HepG2 (cell line): ENCODE results near the gene ABCC10. TPM values are rescaled to one million over a fixed set of nuclear protein-coding genes. Genes with fewer than 3 reads are reported as not detected.
A peak's percentile ranks its signal among the peaks of the same experiment; 100 is the strongest.

ENCODE experiments used
- ATAC-seq: fragments of 200-7000 bp; cut with Tn5 transposase; 3 replicates; pipeline ENCODE4 v1.9.1; 2020; ENCODE audit warnings: mild to moderate bottlenecking, moderate library complexity
- BruUV-seq: library from RNA; stranded (reverse); fragments of 400-500 nt; replicated peaks from 2 replicates; lab custom pipeline; 2021; lab: Mats Ljungman, UMichigan
- CTCF ChIA-PET: fragments of 300-600 bp; formaldehyde crosslinking; extraction: SDS; loops from one replicate; lab custom pipeline; 2021; ENCODE audit warnings: low total read pairs, inconsistent platforms, low intra/inter-chr PET ratio; lab: Yijun Ruan, JAX
- POLR2A ChIA-PET: fragments of 350-600 bp; sonication (Branson Sonifier 250); formaldehyde crosslinking; loops from one replicate; lab custom pipeline; 2020; ENCODE audit warnings: antibody characterized with exemption, inconsistent platforms; lab: Yijun Ruan, JAX
- DNase-seq: peaks from one replicate; pipeline ENCODE4 v3.0.0-alpha.2; 2015; ENCODE audit warnings: low spot score
- FAIRE-seq: peaks from 3 replicates; lab custom pipeline; 2011; peaks lifted over from hg19 to GRCh38; lab: Jason Lieb, UNC
- H2AFZ ChIP-seq: one replicate; pipeline ENCODE4 v1.6.1; 2011; ENCODE audit warnings: low read length, inconsistent platforms
- H3K27ac ChIP-seq: fragments of 300-600 bp; 3 replicates; pipeline ENCODE4 v1.8.0; 2011; ENCODE audit warnings: mixed run types, mild to moderate bottlenecking, mixed read lengths, low read length, inconsistent platforms; ENCODE audit not compliant: insufficient read depth; ENCODE audit errors: extremely low read length
- H3K27me3 ChIP-seq, 2 experiments: fragments of 200-600 bp in 1 of 2; 2 replicates in 1 of 2; 3 replicates in 1 of 2; pipeline versions ENCODE4 v1.6.0 to v1.8.0; 2011; ENCODE audit warnings: low read length in 2 of 2, mild to moderate bottlenecking in 2 of 2, moderate library complexity in 2 of 2, inconsistent platforms in 1 of 2; ENCODE audit not compliant: insufficient read depth in 2 of 2, control insufficient read depth in 1 of 2
- H3K36me3 ChIP-seq, 2 experiments: fragments of 200-600 bp in 1 of 2; replicated peaks in 1 of 2; 2 replicates in 1 of 2; 3 replicates in 1 of 2; pipeline versions ENCODE4 v1.5.1 to v1.8.0; 2011; ENCODE audit warnings: low read length in 2 of 2, inconsistent platforms in 1 of 2; ENCODE audit not compliant: insufficient read depth in 2 of 2, control insufficient read depth in 1 of 2
- H3K4me1 ChIP-seq: 2 replicates; pipeline ENCODE4 v1.5.1; 2012; ENCODE audit warnings: low read length, inconsistent platforms; ENCODE audit not compliant: insufficient read depth
- H3K4me2 ChIP-seq: 2 replicates; pipeline ENCODE4 v1.6.0; 2011; ENCODE audit warnings: low read depth, low read length, inconsistent platforms
- H3K4me3 ChIP-seq, 3 experiments: fragments of 200-600 bp in 1 of 3; sonication (generic), shearing (Covaris generic) in 1 of 3; replicated peaks in 1 of 3; 2 replicates each; pipeline ENCODE4 v1.5.1; 2011 to 2016; ENCODE audit warnings: low read length in 3 of 3, inconsistent platforms in 2 of 3, low read depth in 2 of 3, mild to moderate bottlenecking in 2 of 3, control low read depth in 1 of 3, mixed read lengths in 1 of 3; ENCODE audit not compliant: insufficient read depth in 1 of 3
- H3K79me2 ChIP-seq: one replicate; pipeline ENCODE4 v1.6.1; 2011; ENCODE audit warnings: low read length, inconsistent platforms; ENCODE audit not compliant: insufficient read depth
- H3K9ac ChIP-seq: 2 replicates; pipeline ENCODE4 v1.6.0; 2011; ENCODE audit warnings: mild to moderate bottlenecking, low read depth, low read length, inconsistent platforms; ENCODE audit not compliant: insufficient read depth
- H3K9me3 ChIP-seq: 2 replicates; pipeline ENCODE4 v1.5.1; 2012; ENCODE audit warnings: mild to moderate bottlenecking, low read length
- H4K20me1 ChIP-seq: 2 replicates; pipeline ENCODE4 v1.6.0; 2011; ENCODE audit warnings: inconsistent platforms, mild to moderate bottlenecking, low read length, moderate library complexity; ENCODE audit not compliant: insufficient read depth
- FOSL2 ChIP-seq: sonication (generic); formaldehyde crosslinking; IDR thresholded peaks from 2 replicates; pipeline ENCODE4 v1.4.0; 2020; ENCODE audit warnings: missing genetic modification reagents
- FOXA1 ChIP-seq, 2 experiments: fragments of 450-650 bp in 1 of 2; sonication (generic) in 1 of 2; formaldehyde crosslinking in 1 of 2; IDR thresholded peaks; 2 replicates each; pipeline versions ENCODE4 v1.4.0 to v1.6.1; 2016 to 2020; ENCODE audit warnings: missing genetic modification reagents in 1 of 2
- NFE2L1 ChIP-seq: sonication (generic); formaldehyde crosslinking; IDR thresholded peaks from 2 replicates; pipeline ENCODE4 v1.4.0; 2020; ENCODE audit warnings: missing genetic modification reagents, mild to moderate bottlenecking, borderline replicate concordance
- PLSCR1 ChIP-seq: sonication (generic); formaldehyde crosslinking; IDR thresholded peaks from 2 replicates; pipeline ENCODE4 v1.5.0; 2020; ENCODE audit warnings: missing genetic modification reagents, mild to moderate bottlenecking, borderline replicate concordance
- PPARG ChIP-seq: conservative IDR thresholded peaks from 2 replicates; pipeline ENCODE4 v1.6.1; 2016; ENCODE audit warnings: missing biosample characterization, missing genetic modification reagents
- RFXAP ChIP-seq: sonication (generic); formaldehyde crosslinking; IDR thresholded peaks from 2 replicates; pipeline ENCODE4 v1.4.0; 2020; ENCODE audit warnings: missing genetic modification reagents, borderline replicate concordance
- TBX2 ChIP-seq: sonication (generic); formaldehyde crosslinking; IDR thresholded peaks from 2 replicates; pipeline ENCODE4 v1.5.0; 2020; ENCODE audit warnings: missing genetic modification reagents, mild to moderate bottlenecking, borderline replicate concordance
- TCF7L2 ChIP-seq: IDR thresholded peaks from 2 replicates; pipeline ENCODE4 v1.6.1; 2011; ENCODE audit warnings: mild to moderate bottlenecking, low read depth, low read length, moderate library complexity
- TEAD3 ChIP-seq: optimal IDR thresholded peaks from 2 replicates; pipeline ENCODE3; 2016; ENCODE audit warnings: borderline replicate concordance
- ZBTB39 ChIP-seq: sonication (generic); formaldehyde crosslinking; IDR thresholded peaks from 2 replicates; pipeline ENCODE4 v1.5.0; 2020; ENCODE audit warnings: missing genetic modification reagents
- ZNF274 ChIP-seq: sonication (generic); formaldehyde crosslinking; IDR thresholded peaks from 2 replicates; pipeline ENCODE4 v1.5.1; 2020; ENCODE audit warnings: mild to moderate bottlenecking, missing genetic modification reagents
- ZNF30 ChIP-seq: sonication (generic); formaldehyde crosslinking; IDR thresholded peaks from 2 replicates; pipeline ENCODE4 v1.5.0; 2020; ENCODE audit warnings: mild to moderate bottlenecking, missing genetic modification reagents
- ZNF451 ChIP-seq: sonication (generic); formaldehyde crosslinking; IDR thresholded peaks from 2 replicates; pipeline ENCODE4 v1.5.0; 2020; ENCODE audit warnings: mild to moderate bottlenecking, missing genetic modification reagents
- ZSCAN31 ChIP-seq: sonication (generic); formaldehyde crosslinking; IDR thresholded peaks from 2 replicates; pipeline ENCODE4 v1.5.0; 2020; ENCODE audit warnings: low read depth, mild to moderate bottlenecking, missing genetic modification reagents
- WGBS: methylation state at CpG from one replicate; pipeline ENCODE4 v1.1.6; 2017; ENCODE audit warnings: low lambda C conversion rate; 5-methylcytosine and 5-hydroxymethylcytosine counted together
- in situ Hi-C: cut with HindIII; loops from 2 replicates; pipeline ENCODE4 v1.10.0; 2017; ENCODE audit warnings: low pct_unique_long_range_greater_than_20kb; ENCODE audit not compliant: extremely low pct_ligation_motif_present
- intact Hi-C: fragments of 100-400 bp; cut with micrococcal nuclease; formaldehyde crosslinking; loops from one replicate; pipeline ENCODE4 v1.10.0; 2022; ENCODE audit not compliant: unreplicated experiment
- polyA plus RNA-seq, 8 experiments: library from polyadenylated mRNA; depleted of rRNA in 3 of 8; stranded (reverse) in 7 of 8; unstranded in 1 of 8; fragments of >200 nt; fragmentation: Illumina TruSeq in 4 of 8; extraction: Trizol in 4 of 8; gene quantifications; 2 replicates each; pipeline versions ENCODE4 v1.2.1 to v1.2.3, GENCODE V29; 2011 to 2016; ENCODE audit warnings: low read depth in 4 of 8, missing spikeins in 1 of 8, mixed read lengths in 1 of 8; ENCODE audit not compliant: insufficient read depth in 1 of 8
- total RNA-seq, 5 experiments: library from RNA; depleted of rRNA; stranded (reverse); fragments of >200 nt; fragmentation: Illumina TruSeq; extraction: Trizol; gene quantifications; 2 replicates each; pipeline ENCODE4 v1.2.3, GENCODE V29; 2016; ENCODE audit warnings: low read depth in 1 of 5
- TF ChIP-seq, protein P1 (sequence below), 2 experiments: IDR thresholded peaks; 2 replicates each; pipeline ENCODE4 v1.6.1; 2011 to 2012; ENCODE audit warnings: low read length in 2 of 2, borderline replicate concordance in 1 of 2, low read depth in 1 of 2, mild to moderate bottlenecking in 1 of 2, moderate library complexity in 1 of 2

The ABCC10 gene
- total and polyA plus RNA-seq, 2 of the 13 experiments (the other 11 are each of a cell fraction or from before 2014, with no cell fraction given), result 16.0 to 24.3 TPM

DNA sequence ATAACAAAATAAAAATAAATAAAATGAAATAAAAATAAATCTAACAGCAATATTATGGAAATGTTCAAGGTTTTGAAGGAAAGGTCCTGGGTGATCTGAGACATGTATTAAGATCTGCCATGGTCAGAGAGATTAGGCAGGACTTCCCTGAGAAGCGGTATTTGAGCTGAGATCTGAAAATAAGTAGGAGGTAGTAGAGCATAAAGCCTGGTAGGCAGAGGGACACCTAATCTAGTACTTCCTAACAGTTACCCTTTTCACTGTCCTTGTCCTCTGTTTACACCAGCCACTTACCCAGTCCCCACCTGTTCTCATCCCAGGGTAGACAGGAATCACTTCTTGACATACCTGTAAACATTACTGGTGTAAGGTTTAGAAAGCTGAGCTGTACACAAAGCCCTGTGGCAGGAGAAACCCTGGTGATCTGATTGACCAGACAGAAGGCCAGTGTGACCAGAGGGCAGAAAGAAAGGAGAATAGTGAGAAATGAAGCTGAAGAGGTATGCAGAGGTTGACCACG, 49.6 kb upstream of the ABCC10 start:
- H3K4me2 ChIP-seq, result peak overlapping the region; percentile 59
- peak; percentile 74 for ATAC-seq
- WGBS, result 27% methylated on average over 2 of the region's 2 CpGs
- no TSS peak for BruUV-seq
- ChIA-PET POLR2A (interaction anchor here (1.5 to 1.6 kb wide), 3 partner anchors 8 to 59 kb away, joined by 3 to 8 read pairs (median 5); partner anchors contain the start of genes ABCC10 and ZNF318), CTCF (no interaction called here)
- peaks cover 0 to 17% of the 10 kb centered on the region in 2 experiments; a peak in 2 of 5 replicates for H3K27me3 ChIP-seq
- peaks cover 23% of the 10 kb centered on the region for H3K4me1 ChIP-seq
- no peak overlapping the region for H3K9ac ChIP-seq
- DNase-seq, result peak; percentile 27
- H4K20me1 ChIP-seq, result no peaks in the 10 kb centered on the region
- in situ Hi-C loops, result no loop called here
- H3K27ac ChIP-seq, result peak overlapping the region; percentile 58
- FAIRE-seq, result peak; percentile 50
- H3K9me3 ChIP-seq, result no peaks in the 10 kb centered on the region
- intact Hi-C loops, result no loop called here
- no peaks in the 10 kb centered on the region for H3K79me2 ChIP-seq
- H3K36me3 ChIP-seq, result no peaks in the 10 kb centered on the region
- peak overlapping the region; percentile 87 for H2AFZ ChIP-seq
- H3K4me3 ChIP-seq, result peak overlapping the region in 2 of 3 experiments; percentile 3 to 13; a peak in 1 of 6 replicates
- TF ChIP-seq ZSCAN31 (CRISPR knock-in tag), result no peak
- TF ChIP-seq TBX2 (CRISPR knock-in tag), result no peak
- no peak for TF ChIP-seq FOSL2
- TF ChIP-seq ZNF274 (CRISPR knock-in tag), result no peak
- no peak for TF ChIP-seq TCF7L2
- TF ChIP-seq ZNF451, result no peak
- TF ChIP-seq NFE2L1 (CRISPR knock-in tag), result no peak
- peak; percentile 41 for TF ChIP-seq TEAD3 (CRISPR knock-in tag)
- TF ChIP-seq RFXAP (CRISPR knock-in tag), result 0 out of 2 replicates have a peak, but pooled peaks have one; percentile 24
- no peak for TF ChIP-seq FOXA1 (IDR thresholded peaks at IDR 0.05)
- 0 out of 2 replicates have a peak, but pooled peaks have one; percentile 15 for TF ChIP-seq FOXA1 (CRISPR knock-in tag; IDR thresholded peaks at IDR 0.05)
- no peak for TF ChIP-seq ZNF30 (CRISPR knock-in tag)
- no peak for TF ChIP-seq ZBTB39 (CRISPR knock-in tag)
- TF ChIP-seq, protein P1, sequence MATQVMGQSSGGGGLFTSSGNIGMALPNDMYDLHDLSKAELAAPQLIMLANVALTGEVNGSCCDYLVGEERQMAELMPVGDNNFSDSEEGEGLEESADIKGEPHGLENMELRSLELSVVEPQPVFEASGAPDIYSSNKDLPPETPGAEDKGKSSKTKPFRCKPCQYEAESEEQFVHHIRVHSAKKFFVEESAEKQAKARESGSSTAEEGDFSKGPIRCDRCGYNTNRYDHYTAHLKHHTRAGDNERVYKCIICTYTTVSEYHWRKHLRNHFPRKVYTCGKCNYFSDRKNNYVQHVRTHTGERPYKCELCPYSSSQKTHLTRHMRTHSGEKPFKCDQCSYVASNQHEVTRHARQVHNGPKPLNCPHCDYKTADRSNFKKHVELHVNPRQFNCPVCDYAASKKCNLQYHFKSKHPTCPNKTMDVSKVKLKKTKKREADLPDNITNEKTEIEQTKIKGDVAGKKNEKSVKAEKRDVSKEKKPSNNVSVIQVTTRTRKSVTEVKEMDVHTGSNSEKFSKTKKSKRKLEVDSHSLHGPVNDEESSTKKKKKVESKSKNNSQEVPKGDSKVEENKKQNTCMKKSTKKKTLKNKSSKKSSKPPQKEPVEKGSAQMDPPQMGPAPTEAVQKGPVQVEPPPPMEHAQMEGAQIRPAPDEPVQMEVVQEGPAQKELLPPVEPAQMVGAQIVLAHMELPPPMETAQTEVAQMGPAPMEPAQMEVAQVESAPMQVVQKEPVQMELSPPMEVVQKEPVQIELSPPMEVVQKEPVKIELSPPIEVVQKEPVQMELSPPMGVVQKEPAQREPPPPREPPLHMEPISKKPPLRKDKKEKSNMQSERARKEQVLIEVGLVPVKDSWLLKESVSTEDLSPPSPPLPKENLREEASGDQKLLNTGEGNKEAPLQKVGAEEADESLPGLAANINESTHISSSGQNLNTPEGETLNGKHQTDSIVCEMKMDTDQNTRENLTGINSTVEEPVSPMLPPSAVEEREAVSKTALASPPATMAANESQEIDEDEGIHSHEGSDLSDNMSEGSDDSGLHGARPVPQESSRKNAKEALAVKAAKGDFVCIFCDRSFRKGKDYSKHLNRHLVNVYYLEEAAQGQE (IDR thresholded peaks at IDR 0.05; ENCODE audit: borderline replicate concordance in 1 of 2, low read depth in 1 of 2, low read length in 2 of 2), result no peak
- no peak for TF ChIP-seq PLSCR1 (CRISPR knock-in tag)
- TF ChIP-seq PPARG (CRISPR knock-in tag), result no peak
